ENCODE results near the gene FAM222B.
"Not testable (repeated sequence)": the region's sequence is repeated elsewhere in the genome, so short reads cannot be mapped to it uniquely, and the experiment has no call there.

FAM222B gene

GRCh38 chr17:28871056-28871579 lies 28.5 kb upstream of the FAM222B start:
- DNase-seq: no peak

- no peak for DNase-seq
Observed at GRCh38 chr17:28867276-28867675, 24.7 kb upstream of the FAM222B start.

GRCh38 chr17:28865946-28866752 lies 23.6 kb upstream of the FAM222B start:
- DNase-seq: no peak

- no peak for DNase-seq
Observed at GRCh38 chr17:28864991-28865849, 22.6 kb upstream of the FAM222B start.

GRCh38 chr17:28863953-28864352 lies 21.4 kb upstream of the FAM222B start:
- DNase-seq: no peak

GRCh38 chr17:28862561-28862960 lies 20.0 kb upstream of the FAM222B start:
- DNase-seq: no peak

GRCh38 chr17:28861393-28862203 lies 19.0 kb upstream of the FAM222B start:
- DNase-seq: no peak

- no peak for DNase-seq
Observed at GRCh38 chr17:28860363-28860808, 17.8 kb upstream of the FAM222B start.

GRCh38 chr17:28858801-28859355 lies 16.3 kb upstream of the FAM222B start:
- no peak for DNase-seq

GRCh38 chr17:28857905-28858800 lies 15.6 kb upstream of the FAM222B start:
- DNase-seq: no peak

- no peak for DNase-seq
Observed at GRCh38 chr17:28856028-28856574, 13.5 kb upstream of the FAM222B start.

- no peak for DNase-seq
Observed at GRCh38 chr17:28855336-28855679, 12.7 kb upstream of the FAM222B start.

- peak; percentile 90 for DNase-seq
Observed at GRCh38 chr17:28854457-28855335, 12.1 kb upstream of the FAM222B start, which contains the start of gene ERAL1. ERAL1 (plus strand) TSS chr17:28855016; CDS start chr17:28855035, 19 bp downstream.

- DNase-seq: no peak
Observed at GRCh38 chr17:28853295-28853694, 10.7 kb upstream of the FAM222B start.

GRCh38 chr17:28849281-28849680 lies 6.7 kb upstream of the FAM222B start:
- DNase-seq: no peak

GRCh38 chr17:28848667-28849066 lies 6.1 kb upstream of the FAM222B start:
- not testable (repeated sequence) for DNase-seq

GRCh38 chr17:28846699-28847098 lies 4.1 kb upstream of the FAM222B start:
- DNase-seq: not testable (repeated sequence)

GRCh38 chr17:28846231-28846630 lies 3.6 kb upstream of the FAM222B start:
- DNase-seq: no peak

GRCh38 chr17:28843816-28844148 lies 1.2 kb upstream of the FAM222B start:
- no peak for DNase-seq

GRCh38 chr17:28841901-28842281 lies 699 bp downstream of the FAM222B start:
- no peak for DNase-seq
